HFFc6 (cell line): Measurements from ENCODE around the gene MXI1. TPM values are rescaled to one million over a fixed set of nuclear protein-coding genes. Genes with fewer than 3 reads are reported as not detected.

Experiments used
- DNase-seq: peaks from one replicate; pipeline ENCODE4 v3.0.0-alpha.2; 2018
- H3K27ac Mint-ChIP-seq: 2 replicates; pipeline ENCODE4 v1.8.0; 2020; ENCODE audit warnings: mild to moderate bottlenecking, mixed read lengths
- H3K27me3 Mint-ChIP-seq: 2 replicates; pipeline ENCODE4 v1.8.0; 2021; ENCODE audit warnings: mild to moderate bottlenecking, moderate library complexity, mixed read lengths; ENCODE audit not compliant: insufficient read depth
- H3K36me3 Mint-ChIP-seq: 2 replicates; pipeline ENCODE4 v1.8.0; 2021; ENCODE audit warnings: low read depth, mixed read lengths
- H3K4me1 Mint-ChIP-seq: 2 replicates; pipeline ENCODE4 v1.8.0; 2020; ENCODE audit warnings: low read depth, mixed read lengths
- H3K4me3 Mint-ChIP-seq: 2 replicates; pipeline ENCODE4 v1.8.0; 2020; ENCODE audit warnings: mild to moderate bottlenecking, moderate library complexity, mixed read lengths
- H3K9me3 Mint-ChIP-seq: 2 replicates; pipeline ENCODE4 v1.8.0; 2020; ENCODE audit warnings: mild to moderate bottlenecking, mixed read lengths
- total RNA-seq, 6 experiments: library from RNA; stranded (reverse); fragmentation: NEBNext Ultra II Directional; extraction: Animal tissue kit (Norgen Biotek cat#: 25700); gene quantifications; 2 replicates in 1 of 6; 3 replicates in 5 of 6; pipeline ENCODE4 v1.2.3, GENCODE V29; 2021
- TF ChIP-seq, protein P1 (sequence below): fragments of 200-600 bp; sonication (generic); IDR thresholded peaks from 2 replicates; pipeline ENCODE4 v1.5.0; 2021; ENCODE audit warnings: antibody characterized with exemption, mild to moderate bottlenecking

The MXI1 gene
- total RNA-seq, 6 experiments from 2014 or later: 5.2 to 11.2 (median 6.2) TPM

DNA sequence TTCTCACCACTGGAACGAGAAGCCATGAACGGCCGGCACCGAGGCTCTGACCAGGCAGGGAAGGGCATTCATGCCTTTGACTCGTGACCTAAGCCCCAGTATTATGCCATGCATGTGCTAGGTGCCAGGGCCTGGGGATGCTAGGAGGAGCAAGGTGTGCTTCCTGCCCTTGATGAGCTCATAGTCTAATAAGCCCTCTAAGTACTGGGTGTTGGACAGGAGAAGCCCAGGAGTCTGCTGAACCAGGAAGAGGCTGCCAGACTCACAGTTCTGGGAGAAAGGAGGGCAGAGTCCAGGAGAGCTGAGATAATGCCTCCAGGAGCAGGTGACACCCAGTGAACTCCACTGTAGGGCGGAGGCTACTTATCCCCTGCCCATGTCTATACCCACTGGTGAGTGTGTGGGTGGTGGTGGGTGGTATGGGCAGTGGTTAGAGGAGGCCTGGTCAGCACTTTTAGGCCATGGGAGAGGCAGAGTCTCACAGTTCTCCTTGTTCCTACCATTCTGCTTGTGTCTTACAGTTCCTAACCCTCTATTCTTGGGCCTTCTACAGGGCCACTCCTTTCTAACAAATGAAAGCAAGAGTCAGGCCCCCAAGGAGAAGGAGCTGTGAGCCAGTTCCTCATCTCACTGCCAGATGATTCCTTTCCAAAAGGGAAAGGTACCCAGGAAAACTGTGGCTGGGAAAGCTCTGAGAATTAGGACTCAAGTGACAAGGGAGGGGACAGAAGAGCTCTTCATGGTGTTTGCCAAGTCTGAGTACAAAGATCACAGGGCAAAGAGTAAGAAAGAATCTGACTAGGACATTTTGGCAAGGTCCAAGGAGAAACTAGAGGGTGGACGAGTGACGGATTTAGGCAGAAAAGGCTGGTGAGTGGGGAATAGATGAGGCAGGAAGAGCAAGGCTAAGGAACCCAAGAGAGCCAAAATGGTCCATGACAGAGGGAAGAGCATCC is 3.6 kb upstream of the MXI1 start:
- peaks cover 8% of the 10 kb centered on the region for H3K27me3 Mint-ChIP-seq
- no peak overlapping the region for H3K4me3 Mint-ChIP-seq
- H3K9me3 Mint-ChIP-seq: no peaks in the 10 kb centered on the region
- H3K36me3 Mint-ChIP-seq: no peaks in the 10 kb centered on the region
- no peak for DNase-seq
- peaks cover 13% of the 10 kb centered on the region for H3K4me1 Mint-ChIP-seq
- TF ChIP-seq, protein P1, sequence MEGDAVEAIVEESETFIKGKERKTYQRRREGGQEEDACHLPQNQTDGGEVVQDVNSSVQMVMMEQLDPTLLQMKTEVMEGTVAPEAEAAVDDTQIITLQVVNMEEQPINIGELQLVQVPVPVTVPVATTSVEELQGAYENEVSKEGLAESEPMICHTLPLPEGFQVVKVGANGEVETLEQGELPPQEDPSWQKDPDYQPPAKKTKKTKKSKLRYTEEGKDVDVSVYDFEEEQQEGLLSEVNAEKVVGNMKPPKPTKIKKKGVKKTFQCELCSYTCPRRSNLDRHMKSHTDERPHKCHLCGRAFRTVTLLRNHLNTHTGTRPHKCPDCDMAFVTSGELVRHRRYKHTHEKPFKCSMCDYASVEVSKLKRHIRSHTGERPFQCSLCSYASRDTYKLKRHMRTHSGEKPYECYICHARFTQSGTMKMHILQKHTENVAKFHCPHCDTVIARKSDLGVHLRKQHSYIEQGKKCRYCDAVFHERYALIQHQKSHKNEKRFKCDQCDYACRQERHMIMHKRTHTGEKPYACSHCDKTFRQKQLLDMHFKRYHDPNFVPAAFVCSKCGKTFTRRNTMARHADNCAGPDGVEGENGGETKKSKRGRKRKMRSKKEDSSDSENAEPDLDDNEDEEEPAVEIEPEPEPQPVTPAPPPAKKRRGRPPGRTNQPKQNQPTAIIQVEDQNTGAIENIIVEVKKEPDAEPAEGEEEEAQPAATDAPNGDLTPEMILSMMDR: no peak
- no peak overlapping the region for H3K27ac Mint-ChIP-seq

DNA sequence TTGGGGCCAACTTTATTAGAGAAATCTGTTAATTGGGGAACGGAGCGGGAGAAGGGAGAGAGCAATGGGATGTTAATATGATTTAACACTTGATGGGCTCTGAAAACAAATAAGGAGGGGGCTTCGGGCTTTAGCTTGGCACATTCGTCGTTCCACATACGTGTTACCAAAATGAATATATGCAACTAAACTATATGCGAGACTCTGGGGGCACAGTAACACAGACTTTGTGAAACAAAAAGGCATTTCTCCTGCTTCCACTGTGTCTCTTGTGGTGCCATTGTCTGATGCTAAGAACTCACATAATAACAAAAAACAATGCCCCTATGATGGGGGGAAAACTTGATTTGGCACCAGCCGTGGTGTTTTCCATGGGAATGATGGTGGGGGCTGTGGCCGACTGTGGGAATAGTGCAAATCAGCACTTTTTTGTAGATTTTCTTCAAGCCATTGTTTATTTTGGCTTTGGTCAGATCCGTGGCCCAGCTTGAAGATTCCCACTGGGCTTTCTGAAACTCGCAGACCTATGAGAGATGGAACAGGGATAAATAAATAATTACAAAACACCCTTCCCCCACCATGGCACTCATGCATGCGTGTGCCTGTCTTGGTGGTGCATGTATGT is 2.2 kb upstream of the MXI1 start:
- H3K9me3 Mint-ChIP-seq: no peaks in the 10 kb centered on the region
- no peaks in the 10 kb centered on the region for H3K36me3 Mint-ChIP-seq
- no peak overlapping the region for H3K27ac Mint-ChIP-seq
- peaks cover 8% of the 10 kb centered on the region for H3K27me3 Mint-ChIP-seq
- TF ChIP-seq, protein P1: no peak
- H3K4me1 Mint-ChIP-seq: peaks cover 21% of the 10 kb centered on the region
- no peak for DNase-seq
- no peak overlapping the region for H3K4me3 Mint-ChIP-seq

DNA sequence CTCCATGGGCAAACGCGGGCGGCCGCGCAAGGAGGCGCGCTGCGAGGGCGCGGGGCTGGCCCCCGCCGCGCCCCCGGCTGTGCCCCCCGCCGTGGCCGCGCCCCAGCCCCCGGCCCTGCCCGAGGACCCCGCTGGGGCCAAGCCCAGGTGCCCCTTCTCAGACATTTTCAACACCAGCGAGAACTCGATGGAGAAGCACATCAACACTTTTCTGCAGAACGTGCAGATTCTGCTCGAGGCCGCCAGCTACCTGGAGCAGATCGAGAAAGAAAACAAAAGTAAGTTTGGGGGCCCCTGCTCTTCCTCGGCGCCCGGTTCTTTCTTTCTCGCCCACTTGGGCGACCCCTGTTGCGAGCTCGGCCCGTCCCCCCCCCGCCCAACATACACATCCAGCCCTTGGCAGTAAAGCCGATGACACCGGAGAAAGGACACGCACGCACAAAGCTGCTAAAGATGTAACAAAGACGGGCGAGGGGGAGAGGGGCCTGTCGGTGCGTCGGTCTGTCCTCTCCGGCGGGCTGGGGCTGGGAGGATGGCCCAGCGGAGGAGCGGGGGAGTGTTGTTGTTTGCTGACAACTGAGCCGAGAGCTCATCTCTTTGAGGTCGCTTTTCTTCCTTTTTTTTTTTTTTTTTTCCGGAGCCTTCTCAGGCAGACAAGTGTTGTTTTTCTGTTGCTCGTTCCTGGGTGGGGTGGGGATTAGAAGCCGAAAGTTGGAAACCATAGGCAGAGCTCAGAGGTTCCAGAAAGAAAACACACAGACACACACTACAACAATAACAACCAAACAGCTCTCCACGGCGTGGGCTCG is 604 bp downstream of the MXI1 start:
- TF ChIP-seq, protein P1: no peak
- Mint-ChIP-seq H3K27ac (peak overlapping the region; percentile 71), H3K4me3 (peak overlapping the region; percentile 95), H3K9me3 (no peaks in the 10 kb centered on the region), H3K27me3 (peaks cover 13% of the 10 kb centered on the region), H3K36me3 (no peaks in the 10 kb centered on the region), H3K4me1 (peaks cover 35% of the 10 kb centered on the region)
- peak; percentile 13 for DNase-seq

DNA sequence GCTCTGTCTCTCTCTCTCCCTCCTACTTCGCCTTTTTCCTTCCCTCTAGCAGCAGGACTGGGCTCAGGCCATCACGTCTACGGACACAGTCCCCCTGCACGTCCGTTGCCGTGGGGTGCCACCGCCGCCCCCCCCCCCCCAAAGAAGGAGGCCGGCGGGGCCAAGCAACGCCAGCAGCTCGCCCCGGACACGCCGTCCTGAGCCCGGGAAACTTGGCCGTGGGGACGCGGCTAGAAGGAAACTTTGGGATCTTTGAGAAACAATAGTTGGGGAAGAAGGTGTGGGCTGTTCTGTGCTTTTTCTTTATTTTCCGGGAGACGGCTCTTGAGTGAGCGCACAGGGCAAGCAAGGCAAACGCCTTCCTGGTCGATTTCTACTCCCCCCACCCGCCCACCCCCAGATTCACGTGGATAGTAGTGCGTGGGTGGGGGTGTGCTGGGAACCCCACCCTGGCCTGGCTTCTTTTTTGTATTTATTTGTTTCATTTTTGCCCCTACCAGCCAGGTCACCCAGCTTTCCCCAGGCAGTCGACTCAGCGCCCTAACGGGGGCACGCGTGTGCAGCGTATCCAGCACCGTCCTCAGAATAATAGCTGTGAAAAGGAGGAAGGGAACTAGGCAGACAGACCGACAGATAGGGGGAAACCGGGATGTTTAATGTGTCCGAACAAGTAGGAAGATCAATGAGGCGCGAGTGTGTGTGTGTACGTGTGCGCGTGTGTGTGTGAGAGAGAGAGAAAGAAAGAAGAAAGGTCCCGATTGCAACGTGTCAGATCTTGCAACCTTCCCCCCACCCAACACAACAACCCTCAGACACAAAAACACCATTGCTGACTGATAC is 1.4 kb downstream of the MXI1 start:
- H3K4me1 Mint-ChIP-seq: peaks cover 35% of the 10 kb centered on the region
- H3K27me3 Mint-ChIP-seq: peaks cover 9% of the 10 kb centered on the region; the same call in 1 of the 2 replicates
- no peaks in the 10 kb centered on the region for H3K9me3 Mint-ChIP-seq
- H3K36me3 Mint-ChIP-seq: no peaks in the 10 kb centered on the region
- H3K27ac Mint-ChIP-seq: peak overlapping the region; percentile 83
- TF ChIP-seq, protein P1: 0 out of 2 replicates have a peak, but pooled peaks have one; percentile 22
- peak; percentile 45 for DNase-seq
- peak overlapping the region; percentile 95 for H3K4me3 Mint-ChIP-seq
